GM12872 (cell line): ENCODE results near the gene NEU1.

Experiments used
- CTCF ChIP-seq: IDR thresholded peaks from 3 replicates; pipeline ENCODE4 v1.5.1; 2011; ENCODE audit warnings: low read depth, mild to moderate bottlenecking, low read length, moderate library complexity; ENCODE audit not compliant: insufficient read depth

NEU1 gene

GRCh38 chr6:31875877-31876276 is 13.3 kb upstream of the NEU1 start:
- TF ChIP-seq CTCF = no peak

- no peak for TF ChIP-seq CTCF
These were observed 12.4 kb upstream of the NEU1 start for GRCh38 chr6:31874836-31875572.

- no peak for TF ChIP-seq CTCF
These were observed 11.6 kb upstream of the NEU1 start for GRCh38 chr6:31874084-31874670.

GRCh38 chr6:31871046-31871659 is 8.5 kb upstream of the NEU1 start:
- TF ChIP-seq CTCF = no peak

- no peak for TF ChIP-seq CTCF
These were observed 7.8 kb upstream of the NEU1 start for GRCh38 chr6:31870385-31870921.

GRCh38 chr6:31869343-31869742 is 6.7 kb upstream of the NEU1 start:
- no peak for TF ChIP-seq CTCF

- no peak for TF ChIP-seq CTCF
These were observed 2.8 kb upstream of the NEU1 start for GRCh38 chr6:31865205-31866118.
